LNCaP clone FGC (cell line): ENCODE results near the gene CRABP2.

ENCODE experiments used
- DNase-seq: peaks from one replicate; pipeline ENCODE4 v3.0.0-alpha.2; 2011; ENCODE audit warnings: low read depth
- H3K4me3 ChIP-seq: 2 replicates; pipeline ENCODE4 v1.5.1; 2011; ENCODE audit warnings: mild to moderate bottlenecking, low read depth, low read length, control low read depth
- CTCF ChIP-seq: IDR thresholded peaks from 2 replicates; pipeline ENCODE4 v1.5.1; 2012; ENCODE audit warnings: mild to moderate bottlenecking; ENCODE audit not compliant: control insufficient read depth, insufficient read depth; ENCODE audit errors: extremely low read depth

CRABP2 gene

DNA sequence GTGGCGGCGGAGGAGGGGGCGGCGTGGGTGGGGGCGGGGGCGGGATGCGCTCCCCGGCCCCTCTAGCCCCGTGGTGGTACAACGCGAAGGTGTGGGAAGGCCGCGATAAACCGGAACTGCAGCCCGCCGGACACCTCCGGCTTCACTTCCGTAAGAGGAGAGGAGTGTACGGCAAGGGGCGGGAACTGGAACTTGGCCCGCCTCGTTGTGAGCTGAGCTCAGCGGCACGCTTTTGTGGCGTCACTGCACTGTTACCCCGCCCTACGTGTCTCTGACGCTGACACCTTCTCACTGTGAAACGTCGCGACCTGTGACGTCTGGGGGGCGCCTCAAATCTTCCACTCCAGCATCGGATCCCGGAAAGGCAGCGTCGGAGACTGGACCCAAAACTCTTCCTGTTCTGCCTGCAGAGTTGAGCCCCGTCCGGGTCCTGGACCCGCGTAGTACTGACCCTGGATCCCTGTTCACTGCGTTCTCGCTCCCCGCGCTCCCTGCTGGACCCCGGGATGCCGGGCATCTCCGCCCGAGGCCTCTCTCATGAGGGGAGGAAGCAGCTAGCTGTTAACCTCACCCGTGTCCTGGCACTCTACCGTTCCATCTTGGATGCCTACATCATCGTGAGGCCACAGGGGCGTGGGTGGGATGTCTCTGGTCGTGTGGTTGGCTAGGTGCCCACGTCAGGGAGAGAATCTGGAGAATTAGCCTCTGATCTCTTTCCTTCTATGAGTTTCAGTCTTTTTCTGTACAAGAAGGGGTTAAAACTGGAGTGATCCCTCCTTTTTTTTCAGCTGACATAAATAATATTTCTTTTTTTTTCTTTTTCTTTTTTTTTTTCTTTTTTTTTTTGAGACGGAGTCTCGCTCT, 23.4 kb upstream of the CRABP2 start, which contains the start of gene ISG20L2:
TSS of gene ISG20L2 (minus strand) at position 168 of the 864 bp plus-strand sequence. CDS start 1,114 bp downstream, outside the sequence.
- TF ChIP-seq CTCF: no peak
- H3K4me3 ChIP-seq: peak within 1 kb of the TSS; percentile 100
- DNase-seq: peak; percentile 95

DNA sequence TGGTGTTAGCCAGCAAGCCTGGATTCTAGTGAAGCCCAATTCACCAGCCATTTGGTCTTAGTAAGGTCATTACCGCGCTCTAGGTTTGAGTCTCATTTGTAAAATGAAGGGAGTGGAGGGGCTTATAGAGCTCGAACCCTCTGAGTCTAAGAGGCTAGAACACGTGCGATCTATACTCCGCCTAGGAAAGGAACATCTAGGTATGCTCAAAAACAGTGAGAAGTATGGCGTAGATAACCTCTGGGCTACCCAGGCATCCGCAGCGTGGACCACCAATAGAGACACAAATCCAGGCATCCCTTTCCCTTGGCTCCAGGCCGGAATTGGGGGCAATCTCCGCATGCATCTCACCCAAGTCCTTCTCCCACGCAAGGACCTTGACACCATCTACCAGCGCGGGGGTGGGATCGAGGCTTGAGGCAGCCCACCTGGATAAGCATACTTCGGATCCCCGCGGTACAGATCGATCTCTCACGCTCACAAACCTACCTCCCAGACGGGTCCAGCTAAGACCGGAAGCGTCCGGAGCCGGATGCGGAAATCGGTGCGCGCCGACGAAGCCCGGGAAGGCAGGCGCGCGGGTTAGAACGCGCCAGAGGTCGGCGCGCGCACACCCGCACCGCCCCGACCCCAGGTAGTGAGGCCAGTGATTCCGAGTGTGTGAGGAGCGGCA, 22.7 kb upstream of the CRABP2 start, which contains the start of gene METTL25B:
TSS of gene METTL25B (plus strand) at position 544 of the 673 bp plus-strand sequence. CDS start 636 bp downstream, outside the sequence.
- no peak for DNase-seq
- H3K4me3 ChIP-seq: peak within 1 kb of the TSS; percentile 100
- no peak for TF ChIP-seq CTCF

DNA sequence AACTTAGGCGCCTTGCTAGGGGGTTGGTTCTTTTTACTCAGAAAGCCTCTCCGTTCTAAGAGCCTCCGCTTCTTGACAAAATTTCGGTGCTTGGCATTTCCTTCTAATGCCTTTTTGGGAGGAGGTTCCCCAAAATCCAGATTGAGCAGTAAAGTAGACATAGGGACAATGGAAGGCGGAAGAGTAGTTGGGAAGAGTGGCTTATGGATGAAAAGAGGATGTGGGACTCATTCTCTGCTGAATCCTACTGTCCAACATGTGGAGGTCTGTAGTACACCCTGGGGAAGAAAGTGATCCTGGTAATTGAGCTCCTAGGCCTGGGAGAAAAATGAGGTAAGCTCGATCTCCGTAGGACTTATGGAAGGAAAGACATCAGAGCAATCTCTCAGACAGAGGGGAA, 22.1 kb upstream of the CRABP2 start:
- no peak for DNase-seq
- TF ChIP-seq CTCF: no peak
- H3K4me3 ChIP-seq: peak overlapping the region; percentile 100

DNA sequence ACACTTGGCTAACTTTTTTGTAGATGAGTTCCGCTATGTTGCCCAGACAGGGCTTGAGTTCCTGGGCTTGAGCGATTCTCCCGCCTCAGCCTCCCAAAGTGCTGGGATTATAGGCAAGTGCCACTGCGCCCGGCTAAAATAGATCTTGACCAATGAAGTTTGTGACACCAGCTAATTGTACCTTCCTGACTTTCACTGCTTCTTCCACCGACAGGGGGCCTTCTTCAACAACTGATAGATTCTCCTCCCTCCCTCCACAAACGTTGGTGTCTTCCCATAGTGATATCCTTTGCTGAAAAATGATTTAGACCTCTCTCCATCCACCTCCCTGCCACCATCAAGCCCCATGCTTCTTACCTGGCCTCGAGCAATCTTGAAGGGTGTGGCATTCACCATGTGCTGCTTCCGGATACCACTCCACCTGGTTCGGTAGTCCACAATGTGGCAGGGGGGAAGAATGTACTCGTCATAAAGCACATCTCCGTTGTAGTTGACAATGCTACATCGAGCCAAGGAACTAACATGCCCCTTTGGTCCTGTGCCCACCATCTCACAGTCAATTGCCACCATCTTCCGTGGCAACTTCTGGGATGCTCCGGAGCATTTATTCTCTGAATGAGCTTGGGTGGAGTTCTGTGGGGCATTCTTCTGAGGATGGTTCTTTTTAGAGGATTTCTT, 21.3 kb upstream of the CRABP2 start:
- peak overlapping the region; percentile 100 for H3K4me3 ChIP-seq
- DNase-seq: no peak

DNA sequence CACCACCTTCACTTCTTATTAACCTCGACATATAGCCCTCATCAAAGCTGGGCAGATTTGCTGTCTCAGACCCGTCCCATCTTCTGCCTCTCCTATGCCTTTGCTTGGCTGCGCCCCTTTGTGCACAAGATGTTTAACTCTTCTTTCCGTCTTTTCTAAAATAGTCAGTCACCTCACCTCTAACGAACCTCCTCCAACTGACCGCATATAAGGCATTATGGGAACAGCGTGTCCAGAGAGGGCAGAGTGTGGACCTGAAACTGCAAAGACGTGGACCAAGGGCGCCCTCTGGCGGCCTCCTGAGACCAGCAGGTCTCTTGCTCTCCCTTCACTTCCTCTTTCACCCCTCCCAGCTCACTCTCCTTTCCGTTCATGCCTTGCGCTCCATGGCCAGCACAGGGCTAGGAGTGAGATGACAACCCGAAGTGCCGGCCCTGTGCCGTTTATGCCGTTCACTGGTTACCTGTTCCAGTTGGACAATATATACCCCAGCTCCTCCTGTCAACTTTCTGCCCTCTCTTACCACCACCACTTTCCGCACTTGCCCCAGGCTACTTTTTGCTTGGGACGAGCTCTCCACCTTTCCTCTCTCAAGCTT, 20.4 kb upstream of the CRABP2 start:
- TF ChIP-seq CTCF: peak; percentile 96
- H3K4me3 ChIP-seq: peak overlapping the region; percentile 100
- DNase-seq: no peak

More for the DNA sequence above, 21.3 kb upstream of the CRABP2 start:
- TF ChIP-seq CTCF: peak; percentile 72

GRCh38 chr1:156721535-156721934, 16.2 kb upstream of the CRABP2 start:
- DNase-seq: no peak

More at GRCh38 chr1:156721535-156721934, 16.2 kb upstream of the CRABP2 start:
- H3K4me3 ChIP-seq: no peak overlapping the region
- no peak for TF ChIP-seq CTCF
